Stimulated activated CD4-positive, alpha-beta T cell treated with anti-CD3 and anti-CD28 coated beads, Interleukin-1b, Interleukin-23, amount 100 ng/mL, for 48 hours (primary cell): Measurements from ENCODE around the gene PLAAT5.
"Not testable (repeated sequence)": the region's sequence is repeated elsewhere in the genome, so short reads cannot be mapped to it uniquely, and the experiment has no call there.

Experiments
- DNase-seq: peaks from one replicate; pipeline ENCODE4 v3.0.0-alpha.2; 2020

The PLAAT5 gene, protein sequence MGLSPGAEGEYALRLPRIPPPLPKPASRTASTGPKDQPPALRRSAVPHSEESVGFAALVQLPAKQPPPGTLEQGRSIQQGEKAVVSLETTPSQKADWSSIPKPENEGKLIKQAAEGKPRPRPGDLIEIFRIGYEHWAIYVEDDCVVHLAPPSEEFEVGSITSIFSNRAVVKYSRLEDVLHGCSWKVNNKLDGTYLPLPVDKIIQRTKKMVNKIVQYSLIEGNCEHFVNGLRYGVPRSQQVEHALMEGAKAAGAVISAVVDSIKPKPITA

DNA sequence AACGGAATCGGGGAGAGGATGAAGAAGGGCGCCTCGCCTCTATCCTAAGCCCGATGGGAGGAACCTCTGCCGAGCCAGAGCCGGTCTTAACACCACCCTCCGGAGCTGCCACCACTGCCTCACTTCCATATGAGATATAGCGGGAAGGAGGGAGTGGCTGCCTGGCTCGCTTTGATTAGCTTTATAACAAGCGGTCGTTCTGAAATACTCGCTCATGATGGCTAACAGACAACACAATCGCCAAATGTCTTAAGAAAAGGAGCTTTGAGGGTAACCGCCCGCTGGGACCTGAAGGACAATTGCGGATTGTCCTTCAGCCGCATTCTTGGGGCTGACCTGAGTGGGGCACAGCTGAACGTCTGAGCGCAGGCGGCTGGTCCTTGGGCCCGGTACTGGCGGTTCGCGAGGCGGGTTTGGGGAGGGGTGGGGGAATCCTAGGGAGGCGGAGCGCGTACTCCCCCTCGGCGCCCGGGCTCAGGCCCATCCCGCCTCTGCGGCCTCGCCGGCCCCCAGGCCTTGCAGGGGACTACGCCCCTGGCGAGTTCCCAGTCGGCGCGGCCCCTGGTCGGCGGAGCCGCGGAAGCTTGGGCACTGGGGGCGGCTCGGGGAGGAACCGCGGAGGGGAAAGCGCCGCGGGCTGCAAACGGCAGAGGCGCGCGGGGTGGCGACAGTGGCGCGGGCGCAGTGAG is at the start of gene PLAAT5:
TSS of gene PLAAT5 (minus strand) at position 617 of the 689 bp plus-strand sequence. CDS start at position 484, 133 bp downstream.
- DNase-seq = no peak

GRCh38 chr11:63537293-63538101 is 46.5 kb upstream of the PLAAT5 start:
- no peak for DNase-seq

- DNase-seq = no peak
Observed at GRCh38 chr11:63536669-63537292, 45.8 kb upstream of the PLAAT5 start, which contains the start of gene PLAAT4. PLAAT4 (plus strand) TSS chr11:63536808; CDS start chr11:63536869, 61 bp downstream.

DNA sequence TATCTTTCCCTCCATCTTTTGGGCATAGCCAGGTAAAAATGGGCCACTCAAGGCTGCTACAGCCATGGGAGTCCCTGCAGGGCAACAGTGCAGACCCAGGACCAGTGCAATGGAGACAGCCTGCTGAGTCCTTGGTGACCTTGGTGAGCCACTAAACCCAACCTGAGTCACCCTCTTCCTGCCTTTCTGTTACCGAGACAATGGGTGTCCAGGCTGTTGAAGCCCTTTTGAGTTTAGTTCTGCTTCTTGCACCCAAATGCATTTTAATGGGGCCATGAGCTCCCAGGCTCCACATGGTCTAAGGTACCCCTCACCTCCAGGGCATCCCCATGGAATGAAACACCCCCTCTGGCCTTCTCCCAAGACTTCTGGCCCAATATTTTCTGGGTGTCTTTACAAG is 44.8 kb upstream of the PLAAT5 start:
- no peak for DNase-seq

DNA sequence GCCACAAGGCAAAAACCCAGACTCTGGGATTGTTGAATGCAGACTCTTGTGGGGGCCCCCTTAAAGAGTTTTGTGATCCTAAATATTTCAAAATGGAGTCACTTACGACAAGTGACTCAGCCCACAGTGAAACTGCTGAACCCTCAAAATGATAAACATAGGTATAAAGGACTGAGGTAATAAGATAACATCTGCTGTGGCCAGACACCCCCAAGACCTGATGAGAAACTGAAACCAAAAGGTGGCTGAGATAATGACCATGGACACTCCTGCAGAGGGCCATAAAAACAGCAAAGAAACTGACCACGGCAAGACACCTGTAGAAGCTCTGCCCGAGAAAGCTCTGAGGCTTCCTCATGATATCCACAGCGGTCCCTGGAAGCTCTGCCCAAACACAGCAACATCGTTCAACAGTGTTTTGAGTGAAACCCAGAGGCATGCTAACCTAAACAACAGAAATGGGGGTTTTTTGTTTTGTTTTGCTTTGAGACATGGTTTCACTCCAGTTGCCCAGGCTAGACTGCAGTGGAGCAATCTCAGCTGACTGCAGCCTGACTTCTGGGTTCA is 44.0 kb upstream of the PLAAT5 start:
- DNase-seq = no peak

DNA sequence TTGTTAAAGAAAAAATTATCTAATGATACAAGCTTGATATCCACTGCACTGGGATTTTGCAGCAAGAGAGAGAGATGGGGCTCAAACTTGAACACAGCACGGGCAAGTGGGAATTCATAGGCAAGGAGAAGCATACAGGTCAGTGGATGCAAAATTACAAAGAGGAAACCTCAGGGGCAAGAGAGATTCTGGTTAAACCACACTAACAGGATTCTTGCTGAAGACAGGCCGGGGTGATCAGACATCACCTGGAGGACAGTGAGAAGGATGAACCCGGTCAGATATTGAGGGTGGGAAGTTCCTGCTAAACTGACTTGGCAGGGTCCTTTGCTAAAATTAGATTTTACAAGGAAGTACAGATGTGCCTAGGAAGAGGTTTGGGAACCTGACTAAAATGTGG is 43.1 kb upstream of the PLAAT5 start:
- no peak for DNase-seq

DNA sequence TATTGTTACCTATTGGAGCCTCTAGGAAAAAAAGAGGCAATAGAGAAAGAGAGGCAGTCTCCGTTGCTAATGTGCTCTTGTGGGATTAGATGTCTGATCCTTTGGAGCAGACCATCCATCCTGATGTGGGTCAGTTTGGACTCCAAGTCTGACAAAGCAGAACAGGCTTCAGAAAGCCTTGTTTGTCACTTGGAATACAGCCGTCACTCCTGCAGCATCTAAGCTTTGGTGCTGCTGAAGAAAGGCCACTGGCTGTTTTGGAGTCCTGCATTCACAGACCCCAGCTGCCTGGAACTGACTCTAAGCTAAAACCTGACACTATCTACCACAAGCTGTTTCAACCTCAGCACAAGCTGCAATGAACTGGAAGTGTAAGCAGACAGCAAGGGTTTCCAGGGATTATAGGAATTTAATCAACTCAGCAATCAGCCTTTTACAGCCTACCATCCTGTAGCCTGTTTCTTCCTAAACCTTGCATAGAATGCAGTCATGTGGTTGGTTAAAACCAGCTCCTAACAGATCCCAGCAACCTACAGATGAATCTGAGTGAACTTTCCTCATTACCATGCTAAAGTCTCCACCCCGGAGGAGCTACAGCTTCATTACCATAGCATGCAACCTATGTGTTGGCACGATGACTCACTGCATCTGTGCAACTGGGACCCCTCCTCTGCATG is 42.0 kb upstream of the PLAAT5 start:
- DNase-seq = no peak

GRCh38 chr11:63532117-63532516 is 41.1 kb upstream of the PLAAT5 start:
- DNase-seq = no peak

- peak; percentile 59 for DNase-seq
Observed at GRCh38 chr11:63531074-63531792, 40.3 kb upstream of the PLAAT5 start.

DNA sequence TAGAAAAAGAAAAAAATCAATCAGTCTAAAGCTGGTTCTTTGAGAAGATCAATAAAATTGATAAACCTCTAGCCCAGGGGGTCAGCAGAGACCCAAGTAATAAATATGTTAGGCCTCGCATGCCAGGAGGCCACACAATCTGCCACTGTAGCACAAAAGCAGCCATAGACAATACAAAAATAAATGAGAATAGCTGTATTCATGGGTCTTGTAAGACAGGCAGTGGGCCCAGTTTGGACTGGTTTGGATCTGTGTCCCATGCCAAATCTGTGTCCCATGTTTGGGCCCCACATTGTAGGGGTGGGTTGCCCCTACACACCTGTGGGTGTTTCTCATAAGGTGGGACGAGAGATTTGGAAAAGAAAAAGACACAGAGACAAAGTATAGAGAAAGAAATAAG is 39.1 kb upstream of the PLAAT5 start:
- no peak for DNase-seq

- DNase-seq = not testable (repeated sequence)
Observed at GRCh38 chr11:63529373-63529772, 38.4 kb upstream of the PLAAT5 start.

DNA sequence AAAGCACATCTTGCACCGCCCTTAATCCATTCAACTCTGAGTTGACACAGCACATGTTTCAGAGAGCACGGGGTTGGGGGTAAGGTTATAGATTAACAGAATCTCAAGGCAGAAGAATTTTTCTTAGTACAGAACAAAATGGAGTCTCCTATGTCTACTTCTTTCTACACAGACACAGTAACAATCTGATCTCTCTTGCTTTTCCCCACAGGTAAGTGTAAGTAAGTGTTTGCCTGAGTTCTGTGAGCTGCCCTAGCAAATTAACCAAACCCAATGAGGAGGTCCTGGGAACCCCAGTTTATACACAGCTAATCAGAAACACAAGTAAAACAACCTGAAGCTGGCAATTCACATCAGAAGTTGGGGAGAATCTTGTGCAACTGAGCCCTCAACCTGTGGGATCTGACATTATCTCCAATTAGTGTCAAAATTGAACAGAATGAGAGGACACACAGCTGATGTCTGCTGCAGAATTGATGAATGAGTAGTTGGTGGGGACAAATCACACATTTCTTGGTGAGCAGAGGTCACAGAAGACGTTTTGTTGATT is 37.8 kb upstream of the PLAAT5 start:
- DNase-seq = not testable (repeated sequence)

DNA sequence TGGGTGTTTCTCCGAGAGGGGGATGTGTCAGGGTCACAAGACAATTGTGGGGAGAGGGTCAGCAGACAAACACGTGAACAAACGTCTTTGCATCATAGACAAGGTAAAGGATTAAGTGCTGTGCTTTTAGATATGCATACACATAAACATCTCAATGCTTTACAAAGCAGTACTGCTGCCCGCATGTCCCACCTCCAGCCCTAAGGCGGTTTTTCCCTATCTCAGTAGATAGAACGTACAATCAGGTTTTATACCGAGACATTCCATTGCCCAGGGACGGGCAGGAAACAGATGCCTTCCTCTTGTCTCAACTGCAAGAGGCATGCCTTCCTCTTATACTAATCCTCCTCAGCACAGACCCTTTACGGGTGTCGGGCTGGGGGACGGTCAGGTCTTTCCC is 37.2 kb upstream of the PLAAT5 start:
- DNase-seq = not testable (repeated sequence)

- DNase-seq = no peak
Observed at GRCh38 chr11:63527667-63528066, 36.7 kb upstream of the PLAAT5 start.

DNA sequence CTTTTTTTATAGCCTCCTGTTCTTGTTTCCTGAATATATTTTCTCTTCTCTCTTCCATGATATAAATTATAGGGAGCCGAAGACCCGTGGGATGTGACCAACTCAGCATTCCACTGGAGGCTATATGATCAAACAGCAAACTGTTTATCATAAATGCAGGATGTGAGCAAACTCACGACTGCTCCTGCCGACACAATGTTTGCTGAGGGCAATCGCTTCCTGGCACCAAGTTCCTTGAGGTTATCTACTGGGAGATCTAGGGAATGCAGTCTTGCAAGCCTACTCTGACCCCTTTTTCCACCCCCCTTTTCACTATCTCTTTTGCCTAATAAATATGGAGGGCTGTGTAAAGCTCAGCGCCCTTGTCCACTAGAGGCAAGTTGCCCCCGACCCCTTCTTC is 32.2 kb upstream of the PLAAT5 start:
- DNase-seq = no peak

DNA sequence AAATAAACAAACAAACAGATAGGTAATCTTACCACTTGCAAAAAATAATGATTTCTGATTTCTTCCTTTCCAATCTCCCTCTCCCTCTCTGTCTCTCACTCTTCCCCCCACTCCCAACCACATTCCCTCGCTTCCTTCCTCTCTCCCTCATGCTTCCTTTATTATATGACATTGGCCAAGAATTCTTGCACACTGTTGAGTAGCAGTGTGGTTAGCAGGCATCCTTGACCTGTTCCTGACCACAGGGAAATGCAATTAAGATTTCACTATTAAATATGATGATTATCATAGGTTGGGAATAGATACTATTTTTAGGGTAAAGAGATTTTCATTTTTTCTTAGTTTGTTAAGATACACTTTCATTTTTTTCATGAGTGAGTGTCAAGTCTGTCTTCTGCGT is 30.9 kb upstream of the PLAAT5 start:
- DNase-seq = no peak

GRCh38 chr11:63520606-63521170 is 29.7 kb upstream of the PLAAT5 start:
- no peak for DNase-seq

DNA sequence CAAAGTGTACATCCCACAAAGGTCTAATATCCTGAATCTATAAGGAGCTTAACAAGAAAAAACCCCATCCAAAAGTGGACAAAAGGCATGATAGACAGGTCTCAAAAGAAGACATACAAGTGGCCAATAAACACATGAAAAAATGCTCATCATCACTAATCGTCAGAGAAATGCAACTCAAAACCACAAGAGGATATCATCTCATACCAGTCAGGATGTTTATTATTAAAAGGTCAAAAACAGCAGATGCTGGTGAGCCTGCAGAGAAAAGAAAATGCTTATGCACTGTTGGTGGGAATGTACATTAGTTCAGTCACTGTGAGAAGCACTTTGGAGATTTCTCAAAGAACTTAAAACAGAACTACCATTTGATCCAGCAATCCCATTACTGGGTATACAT is 27.6 kb upstream of the PLAAT5 start:
- DNase-seq = no peak

DNA sequence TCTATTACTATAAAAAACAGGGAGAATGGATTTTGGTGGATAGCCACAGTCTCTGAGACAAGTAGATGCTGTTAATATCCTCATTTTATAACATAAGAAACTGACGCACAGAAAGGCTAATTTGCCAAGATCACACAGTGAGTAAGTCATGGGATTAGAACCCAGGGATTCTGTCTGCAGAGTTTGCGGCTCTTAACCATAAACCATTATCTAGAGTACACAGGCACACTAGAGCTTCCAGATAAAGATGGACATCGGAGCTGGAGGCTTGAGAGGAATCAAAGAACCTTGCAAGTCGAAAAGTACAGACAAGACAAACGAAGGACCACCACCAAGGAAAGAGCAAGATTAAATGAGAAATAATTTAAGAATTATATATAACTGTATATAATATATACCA is 26.2 kb upstream of the PLAAT5 start:
- DNase-seq = no peak

DNA sequence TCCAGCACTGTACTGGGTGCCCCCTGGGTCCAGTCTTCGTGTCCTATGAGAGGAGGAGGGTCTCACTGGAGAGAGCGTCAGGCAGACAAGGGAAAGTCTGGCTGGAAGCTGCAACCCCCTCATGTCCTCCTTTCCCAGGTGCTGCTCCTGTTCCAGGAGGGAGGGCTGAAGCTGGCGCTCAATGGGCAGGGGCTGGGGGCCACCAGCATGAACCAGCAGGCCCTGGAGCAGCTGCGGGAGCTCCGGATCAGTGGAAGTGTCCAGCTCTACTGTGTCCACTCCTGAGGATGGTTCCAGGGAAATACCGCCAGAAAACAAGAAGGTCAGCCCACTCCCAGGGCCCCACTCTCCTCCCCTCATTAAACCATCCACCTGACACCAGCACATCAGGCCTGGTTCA is 25.1 kb upstream of the PLAAT5 start:
- DNase-seq = no peak

DNA sequence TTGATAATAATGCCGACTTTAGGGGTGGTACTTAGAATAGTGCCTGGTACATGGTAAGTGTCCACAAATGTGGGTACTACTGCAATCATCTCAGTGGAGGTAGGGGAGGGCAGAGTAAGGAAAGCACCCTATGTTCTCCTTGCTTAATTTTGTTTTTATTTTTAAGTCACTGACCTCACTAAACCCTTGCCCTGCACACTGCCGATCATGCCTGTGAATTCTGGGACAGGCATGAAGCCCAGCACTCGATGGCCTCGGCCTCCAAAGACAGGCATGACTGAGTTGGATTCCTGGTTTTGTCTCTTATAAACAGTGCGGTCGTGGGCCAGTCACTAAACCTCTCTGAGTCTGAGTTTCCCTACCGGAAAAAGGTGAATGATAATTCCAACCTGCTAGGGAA is 21.8 kb upstream of the PLAAT5 start:
- DNase-seq = no peak
